ENCODE results near the gene SRI.

DNA sequence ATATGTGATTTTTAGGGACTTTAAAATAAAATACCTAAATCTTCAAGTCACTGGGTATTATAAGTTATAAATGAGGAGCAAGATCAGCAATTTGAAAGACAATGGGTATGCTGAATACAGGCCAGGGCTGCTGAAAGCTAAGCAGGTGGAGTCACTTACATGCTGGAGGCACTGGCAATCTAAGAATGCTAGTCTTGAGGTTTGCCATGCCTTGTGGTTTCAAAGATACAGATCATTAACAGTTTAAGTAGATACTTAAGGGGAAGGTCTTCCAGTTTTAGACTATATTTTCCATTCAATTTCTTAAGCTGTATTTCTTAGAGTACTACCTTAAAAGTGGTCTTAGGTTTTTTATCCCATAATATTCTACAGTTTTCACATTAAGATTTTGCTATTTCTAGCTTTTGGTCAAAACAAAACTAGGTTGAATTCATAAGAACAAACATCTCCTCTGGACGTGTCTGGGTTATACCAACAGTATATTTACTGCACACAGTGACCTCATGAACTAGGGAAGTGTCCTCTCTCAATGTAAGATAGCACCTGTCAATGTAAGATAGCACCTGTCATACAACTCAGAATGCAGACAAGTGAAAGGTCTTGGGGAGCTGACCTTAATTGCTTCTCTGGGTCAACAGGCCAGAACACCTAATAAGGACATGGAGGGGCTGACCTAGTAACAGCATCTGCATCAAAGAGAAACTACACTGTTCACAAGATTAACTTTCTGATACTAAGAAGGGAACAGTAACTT is 2.0 kb downstream of the SRI start:
- TF ChIP-seq, protein P1, sequence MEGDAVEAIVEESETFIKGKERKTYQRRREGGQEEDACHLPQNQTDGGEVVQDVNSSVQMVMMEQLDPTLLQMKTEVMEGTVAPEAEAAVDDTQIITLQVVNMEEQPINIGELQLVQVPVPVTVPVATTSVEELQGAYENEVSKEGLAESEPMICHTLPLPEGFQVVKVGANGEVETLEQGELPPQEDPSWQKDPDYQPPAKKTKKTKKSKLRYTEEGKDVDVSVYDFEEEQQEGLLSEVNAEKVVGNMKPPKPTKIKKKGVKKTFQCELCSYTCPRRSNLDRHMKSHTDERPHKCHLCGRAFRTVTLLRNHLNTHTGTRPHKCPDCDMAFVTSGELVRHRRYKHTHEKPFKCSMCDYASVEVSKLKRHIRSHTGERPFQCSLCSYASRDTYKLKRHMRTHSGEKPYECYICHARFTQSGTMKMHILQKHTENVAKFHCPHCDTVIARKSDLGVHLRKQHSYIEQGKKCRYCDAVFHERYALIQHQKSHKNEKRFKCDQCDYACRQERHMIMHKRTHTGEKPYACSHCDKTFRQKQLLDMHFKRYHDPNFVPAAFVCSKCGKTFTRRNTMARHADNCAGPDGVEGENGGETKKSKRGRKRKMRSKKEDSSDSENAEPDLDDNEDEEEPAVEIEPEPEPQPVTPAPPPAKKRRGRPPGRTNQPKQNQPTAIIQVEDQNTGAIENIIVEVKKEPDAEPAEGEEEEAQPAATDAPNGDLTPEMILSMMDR (IDR thresholded peaks at IDR 0.05; ENCODE audit: low read depth, low read length), result no peak
- TF ChIP-seq EZH2phosphoT487 (IDR thresholded peaks at IDR 0.05; ENCODE audit: low read depth), result no peak
